ENCODE measurements around the gene SDHAF2.
"Not testable (repeated sequence)": the region's sequence is repeated elsewhere in the genome, so short reads cannot be mapped to it uniquely, and the experiment has no call there.

The SDHAF2 gene

GRCh38 chr11:61452825-61453224 is 22.9 kb downstream of the SDHAF2 start:
- H3K4me3 ChIP-seq (ENCODE audit: low read depth, low read length): no peak overlapping the region
- no peak for DNase-seq (ENCODE audit: low read depth, low spot score)
- no peak for TF ChIP-seq CTCF (IDR thresholded peaks at IDR 0.05; ENCODE audit: low read depth, low read length)
- in situ Hi-C loops (cut with HindIII; ENCODE audit: low sequenced_read_pairs): no loop called here

- DNase-seq (ENCODE audit: low read depth, low spot score): no peak
- in situ Hi-C loops (cut with HindIII; ENCODE audit: low sequenced_read_pairs): no loop called here
- H3K4me3 ChIP-seq (ENCODE audit: low read depth, low read length): no peak overlapping the region
- no peak for TF ChIP-seq CTCF (IDR thresholded peaks at IDR 0.05; ENCODE audit: low read depth, low read length)
Observed at GRCh38 chr11:61453695-61454094, 23.8 kb downstream of the SDHAF2 start.

- in situ Hi-C loops (cut with HindIII; ENCODE audit: low sequenced_read_pairs): no loop called here
- no peak for TF ChIP-seq CTCF (IDR thresholded peaks at IDR 0.05; ENCODE audit: low read depth, low read length)
- H3K4me3 ChIP-seq (ENCODE audit: low read depth, low read length): no peak overlapping the region
- DNase-seq (ENCODE audit: low read depth, low spot score): no peak
Observed at GRCh38 chr11:61454520-61454919, 24.6 kb downstream of the SDHAF2 start.

- no peak for DNase-seq (ENCODE audit: low read depth, low spot score)
- H3K4me3 ChIP-seq (ENCODE audit: low read depth, low read length): no peak overlapping the region
- in situ Hi-C loops (cut with HindIII; ENCODE audit: low sequenced_read_pairs): no loop called here
- TF ChIP-seq CTCF (IDR thresholded peaks at IDR 0.05; ENCODE audit: low read depth, low read length): no peak
Observed at GRCh38 chr11:61460474-61460881, 30.6 kb downstream of the SDHAF2 start.

GRCh38 chr11:61460986-61461385 is 31.1 kb downstream of the SDHAF2 start:
- no peak for TF ChIP-seq CTCF (IDR thresholded peaks at IDR 0.05; ENCODE audit: low read depth, low read length)
- in situ Hi-C loops (cut with HindIII; ENCODE audit: low sequenced_read_pairs): no loop called here
- DNase-seq (ENCODE audit: low read depth, low spot score): no peak
- no peak overlapping the region for H3K4me3 ChIP-seq (ENCODE audit: low read depth, low read length)

GRCh38 chr11:61467602-61468001 is 37.7 kb downstream of the SDHAF2 start:
- in situ Hi-C loops (cut with HindIII; ENCODE audit: low sequenced_read_pairs); DNase-seq (ENCODE audit: low read depth, low spot score); H3K4me3 ChIP-seq (ENCODE audit: low read depth, low read length): not testable (repeated sequence)

GRCh38 chr11:61468002-61468401 is 38.1 kb downstream of the SDHAF2 start:
- no peak overlapping the region for H3K4me3 ChIP-seq (ENCODE audit: low read depth, low read length)
- in situ Hi-C loops (cut with HindIII; ENCODE audit: low sequenced_read_pairs): no loop called here
- no peak for DNase-seq (ENCODE audit: low read depth, low spot score)
- no peak for TF ChIP-seq CTCF (IDR thresholded peaks at IDR 0.05; ENCODE audit: low read depth, low read length)

All from astrocyte of the spinal cord (primary cell).